ENCODE results near the gene TJP1.
"Not testable (repeated sequence)": the region's sequence is repeated elsewhere in the genome, so short reads cannot be mapped to it uniquely, and the experiment has no call there.

Gene TJP1

DNA sequence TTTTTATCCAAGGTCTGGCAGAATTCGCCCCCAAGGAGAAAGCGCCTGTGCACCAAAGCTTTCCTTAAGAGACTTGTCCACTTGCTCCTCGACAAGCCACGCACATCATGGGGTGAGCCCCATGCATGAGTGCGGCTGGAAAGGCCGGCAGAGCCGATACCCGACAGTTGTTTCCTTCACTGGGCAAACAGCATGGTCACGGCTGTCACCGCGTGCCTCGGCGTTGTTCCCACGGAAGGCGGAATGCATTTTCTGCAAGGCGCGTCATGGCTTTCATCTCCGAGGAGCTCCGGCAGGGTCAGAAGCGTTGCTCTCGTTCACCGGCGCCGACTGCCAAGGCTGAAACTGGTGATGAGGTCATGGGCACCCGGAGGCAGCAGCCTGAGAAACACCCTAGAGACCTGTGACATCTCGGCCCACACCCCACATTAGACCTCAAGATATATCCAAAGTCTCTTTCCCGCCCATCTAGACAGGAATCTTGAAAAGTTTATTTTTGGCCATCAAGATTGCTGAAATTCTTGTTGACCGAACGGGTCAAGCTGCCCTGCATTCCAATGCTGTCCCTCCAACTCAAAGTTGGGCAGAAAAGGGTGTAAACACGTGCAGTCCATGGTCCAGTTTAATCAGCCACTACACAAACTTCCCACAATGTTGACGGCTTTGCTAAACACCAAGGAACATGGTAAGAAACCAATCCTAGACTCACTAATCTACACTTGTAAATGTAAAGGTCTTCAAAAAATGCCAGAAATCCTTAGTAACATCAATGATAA lies 604 bp upstream of the TJP1 start:
- Mint-ChIP-seq H3K9me3 (peaks cover 5 to 8% of the 10 kb centered on the region in 2 donors), H3K4me1 (ENCODE audit: low read depth in 2 of 2) (peaks cover 4 to 11% of the 10 kb centered on the region in 2 donors), H3K27ac (no peak overlapping the region), H3K27me3 (peaks cover 0 to 24% of the 10 kb centered on the region in 2 donors), H3K36me3 (ENCODE audit: insufficient read depth) (peaks cover 8% of the 10 kb centered on the region), H3K4me3 (peak overlapping the region in 1 of 2 donors; percentile 38)
- no peak for DNase-seq
- ATAC-seq (replicated peaks) = no peak

DNA sequence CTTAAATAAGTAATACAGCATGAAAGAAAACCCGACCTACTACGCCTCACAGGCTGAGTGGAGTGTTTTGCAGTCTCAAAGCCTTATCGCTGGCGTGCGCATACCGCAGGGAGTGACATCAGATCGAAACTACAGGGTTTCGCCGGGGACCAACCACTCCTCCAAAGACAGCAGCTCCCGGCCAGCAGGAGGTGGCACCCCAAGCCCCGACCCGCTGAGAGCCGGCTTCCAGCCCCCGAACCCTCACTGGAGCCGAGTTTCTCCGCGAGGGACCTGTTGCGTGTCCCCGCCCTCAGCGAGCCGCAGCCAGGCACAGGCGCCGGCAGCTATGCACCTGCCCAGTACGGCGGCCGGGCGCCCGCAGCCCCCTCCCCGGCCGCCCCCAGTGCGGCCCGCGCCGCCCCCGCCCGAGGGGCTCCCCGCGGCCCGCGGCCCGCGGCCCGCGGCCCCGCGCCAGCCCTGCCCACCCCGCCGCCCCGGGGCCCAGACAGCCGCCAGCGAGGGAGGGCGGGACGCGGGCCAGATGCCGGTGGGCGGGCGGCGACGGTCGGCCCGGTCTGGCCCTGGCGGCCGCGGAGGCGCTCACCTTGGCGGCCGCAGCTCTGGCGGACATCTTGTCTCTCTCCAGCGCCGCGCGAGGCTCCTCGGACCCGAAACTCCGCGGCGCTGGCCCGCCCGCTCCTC lies 710 bp downstream of the TJP1 start:
- Mint-ChIP-seq H3K4me3 (no peak overlapping the region), H3K36me3 (ENCODE audit: insufficient read depth) (peaks cover 8% of the 10 kb centered on the region), H3K27ac (no peak overlapping the region), H3K4me1 (ENCODE audit: low read depth in 2 of 2) (peaks cover 4 to 9% of the 10 kb centered on the region in 2 donors), H3K27me3 (peaks cover 11 to 37% of the 10 kb centered on the region in 2 donors), H3K9me3 (peaks cover 5 to 6% of the 10 kb centered on the region in 2 donors)
- no peak for ATAC-seq (replicated peaks)
- no peak for DNase-seq

DNA sequence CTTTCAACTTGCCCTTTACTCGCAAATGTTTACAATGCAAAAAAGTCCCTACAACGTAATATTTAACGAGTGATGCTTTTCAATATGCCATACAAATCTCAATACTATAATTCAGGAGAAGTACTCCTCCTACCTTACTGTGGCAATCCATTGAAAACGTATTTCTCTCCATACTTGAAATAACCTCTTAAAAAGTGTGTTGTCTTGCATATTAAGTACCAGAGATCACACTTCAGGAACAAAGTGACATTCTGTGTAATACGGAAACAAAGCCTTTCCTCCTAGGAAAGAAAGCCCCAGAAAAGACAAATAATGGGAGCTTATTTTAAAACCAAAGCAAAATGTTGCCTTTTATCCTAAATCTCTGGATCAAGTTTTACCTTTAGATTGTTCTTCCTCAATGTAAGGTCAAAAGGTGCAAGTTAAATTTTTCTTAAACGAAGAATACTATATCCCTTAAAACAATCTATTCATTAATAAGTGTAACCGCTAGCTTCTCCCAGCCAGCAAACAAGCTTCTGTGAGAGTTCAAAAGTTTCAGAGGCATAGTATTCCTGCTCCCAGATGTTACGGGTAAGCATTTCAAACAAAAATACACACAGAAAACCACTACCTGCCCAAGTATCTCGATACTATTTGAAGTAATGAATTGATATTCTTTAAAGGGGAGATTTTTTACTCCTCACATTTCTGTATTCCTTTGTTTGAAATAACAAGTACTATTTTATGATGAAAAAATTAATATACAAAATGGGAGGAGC lies 1.7 kb downstream of the TJP1 start:
- Mint-ChIP-seq H3K27ac (no peak overlapping the region), H3K36me3 (ENCODE audit: insufficient read depth) (peaks cover 7% of the 10 kb centered on the region), H3K4me1 (ENCODE audit: low read depth in 2 of 2) (peaks cover 0 to 3% of the 10 kb centered on the region in 2 donors), H3K27me3 (peaks cover 15 to 41% of the 10 kb centered on the region in 2 donors), H3K9me3 (peaks cover 0 to 1% of the 10 kb centered on the region in 2 donors), H3K4me3 (no peak overlapping the region)
- no peak for ATAC-seq (replicated peaks)
- DNase-seq = no peak

DNA sequence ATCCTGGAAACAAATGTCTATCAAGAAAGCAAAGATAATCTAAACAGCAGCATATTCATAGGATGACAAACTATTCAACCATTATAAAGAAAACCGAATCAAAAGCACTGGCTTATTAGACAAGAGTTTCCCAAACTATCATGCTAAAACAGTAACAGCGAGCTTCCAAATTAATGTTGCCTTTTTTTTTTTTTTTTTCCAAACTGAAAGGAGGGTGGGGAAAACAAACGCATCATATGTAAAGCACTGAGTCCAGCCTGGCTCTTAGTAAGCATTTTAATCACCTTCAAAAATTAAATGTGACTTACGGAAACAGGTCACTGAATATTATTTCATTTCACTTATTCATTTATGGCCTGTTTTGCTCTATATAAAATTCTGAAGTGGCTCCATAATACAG lies 2.3 kb downstream of the TJP1 start:
- Mint-ChIP-seq H3K27ac (no peak overlapping the region), H3K27me3 (peaks cover 19 to 47% of the 10 kb centered on the region in 2 donors), H3K4me1 (ENCODE audit: low read depth in 2 of 2) (no peaks in the 10 kb centered on the region), H3K4me3 (no peak overlapping the region), H3K9me3 (peaks cover 0 to 1% of the 10 kb centered on the region in 2 donors), H3K36me3 (ENCODE audit: insufficient read depth) (peaks cover 6% of the 10 kb centered on the region)
- DNase-seq (no peak), ATAC-seq (replicated peaks) (no peak)

DNA sequence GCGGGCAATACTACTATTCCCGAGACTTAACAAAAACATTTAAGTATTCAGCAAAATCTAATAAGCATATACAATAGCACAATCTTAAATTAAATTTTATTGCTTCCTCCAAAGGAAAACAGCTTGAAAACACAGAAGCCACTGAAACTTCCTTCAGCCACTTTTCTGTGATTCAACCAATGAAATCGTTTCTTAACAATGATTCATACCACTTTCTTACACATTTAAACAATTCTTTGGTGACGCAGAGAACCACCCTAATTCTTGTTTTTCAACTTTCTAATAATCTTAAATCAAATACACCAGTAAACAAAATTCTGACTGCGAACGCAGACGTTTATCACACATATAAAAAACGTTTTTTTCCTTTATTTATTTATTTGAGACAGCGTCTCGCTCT lies 4.1 kb downstream of the TJP1 start:
- H3K4me3 Mint-ChIP-seq = no peak overlapping the region
- H3K4me1 Mint-ChIP-seq (ENCODE audit: low read depth in 2 of 2) = no peaks in the 10 kb centered on the region
- peaks cover 3% of the 10 kb centered on the region for H3K36me3 Mint-ChIP-seq (ENCODE audit: insufficient read depth)
- H3K9me3 Mint-ChIP-seq = peaks cover 0 to 3% of the 10 kb centered on the region in 2 donors
- peaks cover 19 to 56% of the 10 kb centered on the region in 2 donors for H3K27me3 Mint-ChIP-seq
- DNase-seq (no peak), ATAC-seq (replicated peaks) (no peak)
- no peak overlapping the region for H3K27ac Mint-ChIP-seq

DNA sequence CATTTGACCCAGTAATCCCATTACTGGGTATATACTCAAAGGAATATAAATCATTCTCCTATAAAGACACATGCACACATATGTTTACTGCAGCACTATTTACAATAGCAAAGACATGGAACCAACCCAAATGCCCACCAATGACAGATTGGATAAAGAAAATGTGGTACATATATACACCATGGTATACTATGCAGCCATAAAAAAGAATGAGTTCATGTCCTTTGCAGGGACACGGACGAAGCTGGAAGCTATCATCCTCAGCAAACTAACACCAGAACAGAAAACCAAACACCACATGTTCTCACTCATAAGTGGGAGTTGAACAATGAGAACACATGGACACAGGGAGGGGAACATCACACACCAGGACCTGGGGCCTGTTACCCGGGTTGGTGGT lies 4.8 kb downstream of the TJP1 start:
- H3K4me1 Mint-ChIP-seq (ENCODE audit: low read depth in 2 of 2); H3K27ac Mint-ChIP-seq; DNase-seq; H3K9me3 Mint-ChIP-seq; ATAC-seq (replicated peaks); H3K36me3 Mint-ChIP-seq (ENCODE audit: insufficient read depth); H3K4me3 Mint-ChIP-seq: not testable (repeated sequence)
- H3K27me3 Mint-ChIP-seq = peaks cover 19 to 63% of the 10 kb centered on the region in 2 donors

DNA sequence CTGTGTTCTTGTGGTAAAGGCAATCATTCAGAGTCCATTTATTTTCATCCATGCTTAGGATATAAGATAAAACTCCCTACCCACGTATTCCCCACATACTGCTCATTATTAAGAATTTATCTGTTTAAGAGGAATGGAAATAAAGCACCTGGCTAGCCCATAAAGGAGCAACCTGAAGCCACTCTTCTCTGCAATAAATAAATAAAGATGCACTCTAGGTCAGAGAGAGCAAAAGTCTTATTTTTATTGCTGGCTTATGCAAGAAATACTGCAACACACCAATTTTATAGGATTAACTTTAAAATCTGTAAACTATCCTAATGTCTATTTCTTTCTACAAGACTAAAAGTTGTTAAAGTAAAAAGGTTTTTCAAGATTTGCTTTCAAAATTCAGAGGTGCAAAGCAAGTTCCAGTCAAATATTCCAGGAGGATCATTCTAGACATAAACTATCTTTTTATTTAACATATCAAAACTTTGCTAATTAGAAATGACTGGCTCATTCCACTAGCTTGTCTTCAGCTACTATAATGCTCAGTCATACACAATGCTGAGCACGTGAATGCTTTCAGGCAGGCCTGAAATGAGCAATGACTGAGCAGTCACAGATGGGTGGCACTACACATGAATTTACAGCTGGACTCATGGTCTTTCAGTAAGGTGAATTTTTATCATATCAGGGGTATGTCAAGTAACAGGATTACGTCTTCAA lies 7.1 kb downstream of the TJP1 start:
- no peak overlapping the region for H3K4me3 Mint-ChIP-seq
- H3K27ac Mint-ChIP-seq = no peak overlapping the region
- no peak for ATAC-seq (replicated peaks)
- peaks cover 0 to 6% of the 10 kb centered on the region in 2 donors for H3K9me3 Mint-ChIP-seq
- peaks cover 3% of the 10 kb centered on the region for H3K36me3 Mint-ChIP-seq (ENCODE audit: insufficient read depth)
- DNase-seq = no peak
- H3K4me1 Mint-ChIP-seq (ENCODE audit: low read depth in 2 of 2) = no peaks in the 10 kb centered on the region
- H3K27me3 Mint-ChIP-seq = peaks cover 25 to 57% of the 10 kb centered on the region in 2 donors

DNA sequence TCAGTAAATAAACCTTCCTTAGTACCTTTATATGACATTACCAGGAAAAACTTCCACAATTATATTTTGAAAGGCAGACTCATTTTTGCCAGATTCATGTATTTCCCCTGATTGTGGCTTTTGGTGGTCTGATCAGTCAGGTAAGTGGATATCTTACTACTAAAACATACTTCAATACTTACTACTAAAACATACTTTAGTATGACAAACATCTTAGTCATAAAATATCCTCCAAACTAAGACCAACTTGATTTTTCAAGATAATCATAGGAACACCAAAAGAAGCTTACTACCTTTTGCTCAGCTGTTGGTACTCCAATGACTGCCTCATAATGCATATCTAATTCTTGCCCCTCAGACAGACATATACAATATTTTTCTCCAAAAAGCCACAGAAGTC lies 9.3 kb downstream of the TJP1 start:
- Mint-ChIP-seq H3K36me3 (ENCODE audit: insufficient read depth) (peaks cover 3% of the 10 kb centered on the region), H3K4me1 (ENCODE audit: low read depth in 2 of 2) (no peaks in the 10 kb centered on the region), H3K27ac (no peak overlapping the region), H3K4me3 (no peak overlapping the region), H3K9me3 (peaks cover 0 to 6% of the 10 kb centered on the region in 2 donors), H3K27me3 (peaks cover 25 to 39% of the 10 kb centered on the region in 2 donors)
- DNase-seq = no peak
- no peak for ATAC-seq (replicated peaks)

DNA sequence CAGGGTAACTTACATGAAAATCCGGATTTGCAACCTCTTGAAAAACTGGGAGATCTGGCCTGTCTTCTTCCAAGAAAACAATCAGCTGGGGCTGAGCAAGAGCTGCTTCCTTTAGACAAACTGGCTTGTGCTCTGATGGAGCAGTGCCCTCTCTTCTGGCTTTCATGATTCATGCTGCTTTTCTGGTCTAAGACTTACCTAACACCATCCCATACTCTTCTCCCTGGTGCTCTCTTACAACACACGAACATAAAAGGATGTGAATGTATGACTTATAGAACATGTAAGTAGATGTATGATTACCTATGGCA lies 9.9 kb downstream of the TJP1 start:
- peaks cover 3% of the 10 kb centered on the region for H3K36me3 Mint-ChIP-seq (ENCODE audit: insufficient read depth)
- no peaks in the 10 kb centered on the region for H3K4me1 Mint-ChIP-seq (ENCODE audit: low read depth in 2 of 2)
- DNase-seq = no peak
- H3K27me3 Mint-ChIP-seq = peaks cover 22 to 36% of the 10 kb centered on the region in 2 donors
- no peak for ATAC-seq (replicated peaks)
- no peak overlapping the region for H3K27ac Mint-ChIP-seq
- H3K4me3 Mint-ChIP-seq = no peak overlapping the region
- peaks cover 0 to 5% of the 10 kb centered on the region in 2 donors for H3K9me3 Mint-ChIP-seq

DNA sequence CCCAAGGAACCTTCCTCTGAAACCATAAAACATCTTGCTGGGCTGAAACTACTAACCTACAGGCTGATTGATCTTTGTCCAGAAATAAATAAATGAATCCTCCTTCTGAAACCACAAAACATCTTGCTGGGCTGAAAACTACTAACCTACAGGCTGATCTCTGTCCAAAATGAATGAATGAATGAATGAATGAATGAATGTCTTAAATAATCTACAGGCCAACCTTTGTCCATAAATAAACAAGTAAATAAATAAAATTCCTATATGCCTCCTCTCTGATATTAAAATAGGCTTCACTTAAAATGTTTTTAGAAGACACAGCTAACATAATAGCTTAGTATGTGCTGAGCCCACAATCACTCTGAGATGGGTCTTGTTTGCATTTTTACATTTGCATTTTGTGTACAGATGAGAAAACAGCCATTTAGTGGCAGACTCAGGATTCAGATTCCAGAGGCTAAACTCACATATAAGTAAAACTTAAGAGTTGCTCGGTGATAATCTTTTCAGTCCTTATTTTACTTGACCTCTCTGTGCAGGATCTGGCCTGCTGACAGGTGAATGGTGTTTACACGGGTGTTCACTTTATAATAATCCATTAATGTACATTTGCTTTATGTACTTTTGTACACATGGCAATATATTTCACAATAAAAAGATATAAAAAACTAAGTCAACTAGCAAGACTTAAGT lies 10.4 kb downstream of the TJP1 start:
- Mint-ChIP-seq H3K4me1 (ENCODE audit: low read depth in 2 of 2) (no peaks in the 10 kb centered on the region), H3K27ac (no peak overlapping the region), H3K4me3 (no peak overlapping the region), H3K36me3 (ENCODE audit: insufficient read depth) (peaks cover 3% of the 10 kb centered on the region), H3K9me3 (peaks cover 0 to 5% of the 10 kb centered on the region in 2 donors), H3K27me3 (peaks cover 17 to 36% of the 10 kb centered on the region in 2 donors)
- DNase-seq (no peak), ATAC-seq (replicated peaks) (no peak)

DNA sequence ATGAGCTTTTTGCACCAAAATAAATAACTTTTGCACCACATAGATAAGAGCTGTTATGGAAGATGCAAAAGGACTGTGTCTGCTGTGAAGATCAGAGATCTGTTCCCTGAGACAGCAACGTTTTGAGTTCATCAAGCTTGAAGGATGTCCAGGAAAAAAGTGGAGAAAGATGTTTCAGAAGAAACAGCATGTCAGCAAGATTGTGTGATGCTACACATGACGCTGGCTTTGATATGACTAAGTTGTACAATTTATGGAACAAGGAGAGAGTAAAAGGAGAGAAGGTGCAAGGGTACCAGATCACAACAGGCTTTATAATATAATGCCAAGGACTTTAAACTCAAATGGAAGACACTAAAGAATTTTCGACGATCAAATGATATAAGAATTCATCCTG lies 16.6 kb downstream of the TJP1 start:
- peaks cover 12 to 27% of the 10 kb centered on the region in 2 donors for H3K27me3 Mint-ChIP-seq
- H3K4me3 Mint-ChIP-seq = no peak overlapping the region
- no peaks in the 10 kb centered on the region for H3K36me3 Mint-ChIP-seq (ENCODE audit: insufficient read depth)
- H3K9me3 Mint-ChIP-seq = peaks cover 2 to 10% of the 10 kb centered on the region in 2 donors
- no peak overlapping the region for H3K27ac Mint-ChIP-seq
- no peaks in the 10 kb centered on the region for H3K4me1 Mint-ChIP-seq (ENCODE audit: low read depth in 2 of 2)
- DNase-seq (no peak), ATAC-seq (replicated peaks) (no peak)

DNA sequence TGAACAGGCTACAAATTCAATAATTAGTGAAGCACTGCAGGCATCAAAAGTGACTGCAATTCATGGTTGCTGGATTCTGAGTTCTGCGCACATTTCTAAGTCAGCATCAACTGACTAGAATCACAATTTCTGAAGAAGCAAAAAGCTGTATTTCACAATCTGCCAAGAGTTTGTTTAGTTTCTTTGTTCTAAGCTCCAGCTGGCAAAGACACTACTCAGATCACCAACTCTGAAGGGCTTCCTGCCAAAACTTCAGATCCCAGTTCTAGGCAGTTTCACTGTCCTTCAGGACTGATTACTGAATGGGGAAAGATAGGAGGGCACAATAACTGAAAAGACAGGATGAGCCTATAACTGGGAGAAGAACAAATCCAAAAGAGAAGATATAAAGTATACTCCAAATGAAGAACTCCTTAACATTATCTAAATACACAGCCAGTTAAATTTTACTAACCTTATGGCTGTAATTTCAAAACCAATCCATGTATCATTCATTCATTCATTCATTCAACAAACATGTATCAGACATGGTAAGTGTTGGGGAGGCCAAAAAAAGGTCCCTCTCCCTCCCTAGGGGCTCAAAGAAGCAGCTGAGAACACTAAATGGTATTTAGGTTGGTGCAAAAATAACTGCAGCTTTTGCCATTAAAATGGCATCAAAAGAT lies 17.1 kb downstream of the TJP1 start:
- ATAC-seq (replicated peaks) = no peak

More for the DNA sequence above, 17.1 kb downstream of the TJP1 start:
- H3K4me1 Mint-ChIP-seq (ENCODE audit: low read depth in 2 of 2) = no peaks in the 10 kb centered on the region
- H3K27me3 Mint-ChIP-seq = peaks cover 11 to 28% of the 10 kb centered on the region in 2 donors
- H3K27ac Mint-ChIP-seq = no peak overlapping the region
- no peak overlapping the region for H3K4me3 Mint-ChIP-seq
- no peaks in the 10 kb centered on the region for H3K36me3 Mint-ChIP-seq (ENCODE audit: insufficient read depth)
- H3K9me3 Mint-ChIP-seq = peaks cover 2 to 10% of the 10 kb centered on the region in 2 donors
- no peak for DNase-seq

Measured in effector memory CD8-positive, alpha-beta T cell (primary cell).